Measurements from ENCODE around the gene CEP85.

- TF ChIP-seq ZNF274 (IDR thresholded peaks at IDR 0.05; ENCODE audit: low read depth, low read length), result no peak
- TF ChIP-seq CTCF (IDR thresholded peaks at IDR 0.05 in 2 of 3, conservative IDR thresholded peaks at IDR 0.05 in 1 of 3; ENCODE audit: borderline replicate concordance in 1 of 3, insufficient read depth in 1 of 3, low read depth in 2 of 3, low read length in 2 of 3), result no peak
- no peak for TF ChIP-seq EZH2 (IDR thresholded peaks at IDR 0.05)
- no peak for TF ChIP-seq POLR2AphosphoS5 (IDR thresholded peaks at IDR 0.05; ENCODE audit: low read depth, low read length)
- no peak for TF ChIP-seq SP1 (IDR thresholded peaks at IDR 0.05; ENCODE audit: low read depth)
- no peak for TF ChIP-seq TCF7L2 (IDR thresholded peaks at IDR 0.05; ENCODE audit: borderline replicate concordance, extremely low read depth, insufficient read depth, insufficient read length)
- no peak for TF ChIP-seq ELF1 (IDR thresholded peaks at IDR 0.05; ENCODE audit: borderline replicate concordance, low read depth)
- no peak for TF ChIP-seq RAD21 (IDR thresholded peaks at IDR 0.05; ENCODE audit: low read depth)
- no peak for TF ChIP-seq YY1 (IDR thresholded peaks at IDR 0.05; ENCODE audit: extremely low read depth, insufficient replicate concordance, low read depth, low read length)
These were observed 15.0 kb upstream of the CEP85 start for GRCh38 chr1:26218906-26219494.
